Measurements from ENCODE around the gene ZFP3. TPM values are rescaled to one million over a fixed set of nuclear protein-coding genes. Genes with fewer than 3 reads are reported as not detected.

Gene ZFP3
- polyA plus RNA-seq, 1 of the 3 experiments (the other 2 are of a cell fraction), result 1.5 TPM

GRCh38 chr17:5034063-5034462 is 44.2 kb upstream of the ZFP3 start:
- no peaks in the 10 kb centered on the region for H3K9me2 ChIP-seq
- H3K4me1 ChIP-seq (ENCODE audit: control insufficient read depth in 1 of 2, insufficient read depth in 2 of 2, low read depth in 1 of 2, low read length in 1 of 2), result peaks cover 0 to 2% of the 10 kb centered on the region in 2 experiments; a peak in 1 of 4 replicates
- no peaks in the 10 kb centered on the region for H3K36me3 ChIP-seq (replicated peaks in 1 of 2; ENCODE audit: control insufficient read depth in 1 of 2, insufficient read depth in 2 of 2, low read length in 1 of 2)
- POLR2A ChIA-PET, result no interaction called here
- H3K9ac ChIP-seq, result no peak overlapping the region
- H3K4me3 ChIP-seq (ENCODE audit: low read depth in 2 of 2, low read length in 1 of 2), result no peak overlapping the region
- DNase-seq, result no peak
- WGBS (ENCODE audit: low lambda C conversion rate), result 92% methylated on average over 2 of the region's 5 CpGs
- no peaks in the 10 kb centered on the region for H4K20me1 ChIP-seq (ENCODE audit: insufficient read depth)
- H3K27ac ChIP-seq (ENCODE audit: low read depth in 2 of 2, low read length in 1 of 2), result no peak overlapping the region
- H3K79me2 ChIP-seq (ENCODE audit: insufficient read depth), result no peaks in the 10 kb centered on the region
- no peak overlapping the region for H2AFZ ChIP-seq (ENCODE audit: low read depth)
- no peak overlapping the region for H3K4me2 ChIP-seq
- no peaks in the 10 kb centered on the region for H3K9me3 ChIP-seq
- no peak for TF ChIP-seq NRF1 (IDR thresholded peaks at IDR 0.05; ENCODE audit: low read depth, low read length)
- TF ChIP-seq SMC3 (IDR thresholded peaks at IDR 0.05; ENCODE audit: low read depth, low read length), result no peak
- TF ChIP-seq RFX5 (IDR thresholded peaks at IDR 0.05; ENCODE audit: low read length), result no peak
- TF ChIP-seq, protein P1, sequence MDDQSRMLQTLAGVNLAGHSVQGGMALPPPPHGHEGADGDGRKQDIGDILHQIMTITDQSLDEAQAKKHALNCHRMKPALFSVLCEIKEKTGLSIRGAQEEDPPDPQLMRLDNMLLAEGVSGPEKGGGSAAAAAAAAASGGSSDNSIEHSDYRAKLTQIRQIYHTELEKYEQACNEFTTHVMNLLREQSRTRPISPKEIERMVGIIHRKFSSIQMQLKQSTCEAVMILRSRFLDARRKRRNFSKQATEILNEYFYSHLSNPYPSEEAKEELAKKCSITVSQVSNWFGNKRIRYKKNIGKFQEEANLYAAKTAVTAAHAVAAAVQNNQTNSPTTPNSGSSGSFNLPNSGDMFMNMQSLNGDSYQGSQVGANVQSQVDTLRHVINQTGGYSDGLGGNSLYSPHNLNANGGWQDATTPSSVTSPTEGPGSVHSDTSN (IDR thresholded peaks at IDR 0.05), result no peak
- no peak for TF ChIP-seq MEF2A (IDR thresholded peaks at IDR 0.05; ENCODE audit: borderline replicate concordance, low read depth)
- TF ChIP-seq FOXM1 (IDR thresholded peaks at IDR 0.05; ENCODE audit: low read depth), result no peak
- no peak for TF ChIP-seq RCOR1 (IDR thresholded peaks at IDR 0.05; ENCODE audit: low read length)
- no peak for TF ChIP-seq FOSL2 (IDR thresholded peaks at IDR 0.05; ENCODE audit: borderline replicate concordance, low read depth)
- TF ChIP-seq, protein P2, sequence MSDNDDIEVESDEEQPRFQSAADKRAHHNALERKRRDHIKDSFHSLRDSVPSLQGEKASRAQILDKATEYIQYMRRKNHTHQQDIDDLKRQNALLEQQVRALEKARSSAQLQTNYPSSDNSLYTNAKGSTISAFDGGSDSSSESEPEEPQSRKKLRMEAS (IDR thresholded peaks at IDR 0.05; ENCODE audit: low read depth), result no peak
- TF ChIP-seq NFIC (IDR thresholded peaks at IDR 0.05; ENCODE audit: borderline replicate concordance), result no peak
- TF ChIP-seq TEAD4 (IDR thresholded peaks at IDR 0.05; ENCODE audit: borderline replicate concordance, insufficient read depth), result no peak
- no peak for TF ChIP-seq TCF12 (IDR thresholded peaks at IDR 0.05)
- TF ChIP-seq RXRA (IDR thresholded peaks at IDR 0.05; ENCODE audit: borderline replicate concordance, low read depth), result no peak
- no peak for TF ChIP-seq YY1 (IDR thresholded peaks at IDR 0.05; ENCODE audit: low read depth)
- TF ChIP-seq GATA2 (CRISPR knock-in tag; IDR thresholded peaks at IDR 0.05), result no peak
- no peak for TF ChIP-seq RAD21 (IDR thresholded peaks at IDR 0.05; ENCODE audit: low read length)
- H3K27me3 ChIP-seq (ENCODE audit: insufficient read depth), result no peaks in the 10 kb centered on the region
- H3F3A ChIP-seq (replicated peaks; ENCODE audit: insufficient read depth), result no peaks in the 10 kb centered on the region
- CTCF ChIA-PET, result interaction anchor here (0.6 to 5.6 kb wide), 5 partner anchors 12 to 131 kb away, joined by 3 to 39 read pairs (median 3); partner anchors contain the start of gene CHRNE

DNA sequence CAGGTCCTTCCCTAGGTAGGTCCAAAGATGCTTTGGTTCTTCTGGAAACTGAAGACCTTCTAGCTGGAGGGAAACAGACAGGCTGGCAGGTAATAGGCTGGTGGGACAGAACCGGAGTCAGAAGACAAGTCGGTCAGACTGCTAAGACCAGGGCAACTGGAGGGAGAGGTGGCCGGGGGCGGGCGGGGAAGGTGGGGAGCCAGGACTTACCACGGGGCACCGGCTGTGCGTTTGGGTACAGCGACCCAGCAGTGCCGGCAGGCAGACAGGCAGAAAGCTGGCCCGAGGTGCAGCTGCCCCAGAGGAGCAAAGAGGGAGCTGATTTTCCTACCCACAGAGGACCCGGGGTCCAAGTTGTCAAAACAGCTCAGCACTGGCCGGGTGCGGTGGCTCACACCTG is 43.6 kb upstream of the ZFP3 start:
- H3F3A ChIP-seq (replicated peaks; ENCODE audit: insufficient read depth), result no peaks in the 10 kb centered on the region
- no peaks in the 10 kb centered on the region for H3K27me3 ChIP-seq (ENCODE audit: insufficient read depth)
- H3K4me1 ChIP-seq (ENCODE audit: control insufficient read depth in 1 of 2, insufficient read depth in 2 of 2, low read depth in 1 of 2, low read length in 1 of 2), result peaks cover 0 to 2% of the 10 kb centered on the region in 2 experiments; a peak in 1 of 4 replicates
- no peak overlapping the region for H3K27ac ChIP-seq (ENCODE audit: low read depth in 2 of 2, low read length in 1 of 2)
- no peaks in the 10 kb centered on the region for H3K9me2 ChIP-seq
- H3K9ac ChIP-seq, result no peak overlapping the region
- no peaks in the 10 kb centered on the region for H3K36me3 ChIP-seq (replicated peaks in 1 of 2; ENCODE audit: control insufficient read depth in 1 of 2, insufficient read depth in 2 of 2, low read length in 1 of 2)
- no peaks in the 10 kb centered on the region for H3K9me3 ChIP-seq
- WGBS (ENCODE audit: low lambda C conversion rate), result 93% methylated on average over 10 of the region's 14 CpGs
- H3K4me2 ChIP-seq, result no peak overlapping the region
- DNase-seq, result no peak
- no peaks in the 10 kb centered on the region for H4K20me1 ChIP-seq (ENCODE audit: insufficient read depth)
- no peak overlapping the region for H3K4me3 ChIP-seq (ENCODE audit: low read depth in 2 of 2, low read length in 1 of 2)
- CTCF ChIA-PET, result interaction anchor here (0.9 to 5.6 kb wide), 8 partner anchors 28 to 131 kb away, joined by 3 to 39 read pairs (median 3); partner anchors contain the start of gene CHRNE
- POLR2A ChIA-PET, result interaction anchor here (0.6 kb wide), 1 partner anchor 54 kb away, joined by 3 read pairs; no protein-coding TSS in a partner anchor
- no peaks in the 10 kb centered on the region for H3K79me2 ChIP-seq (ENCODE audit: insufficient read depth)
- no peak overlapping the region for H2AFZ ChIP-seq (ENCODE audit: low read depth)
- TF ChIP-seq MEF2A (IDR thresholded peaks at IDR 0.05; ENCODE audit: borderline replicate concordance, low read depth), result no peak
- TF ChIP-seq, protein P3, sequence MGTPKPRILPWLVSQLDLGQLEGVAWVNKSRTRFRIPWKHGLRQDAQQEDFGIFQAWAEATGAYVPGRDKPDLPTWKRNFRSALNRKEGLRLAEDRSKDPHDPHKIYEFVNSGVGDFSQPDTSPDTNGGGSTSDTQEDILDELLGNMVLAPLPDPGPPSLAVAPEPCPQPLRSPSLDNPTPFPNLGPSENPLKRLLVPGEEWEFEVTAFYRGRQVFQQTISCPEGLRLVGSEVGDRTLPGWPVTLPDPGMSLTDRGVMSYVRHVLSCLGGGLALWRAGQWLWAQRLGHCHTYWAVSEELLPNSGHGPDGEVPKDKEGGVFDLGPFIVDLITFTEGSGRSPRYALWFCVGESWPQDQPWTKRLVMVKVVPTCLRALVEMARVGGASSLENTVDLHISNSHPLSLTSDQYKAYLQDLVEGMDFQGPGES (IDR thresholded peaks at IDR 0.05; ENCODE audit: low read depth, low read length), result no peak
- no peak for TF ChIP-seq FOXM1 (IDR thresholded peaks at IDR 0.05; ENCODE audit: low read depth)
- no peak for TF ChIP-seq ELF1 (IDR thresholded peaks at IDR 0.05)
- no peak for TF ChIP-seq FOXJ3 (CRISPR knock-in tag; IDR thresholded peaks at IDR 0.05)
- TF ChIP-seq SIN3A (IDR thresholded peaks at IDR 0.05; ENCODE audit: borderline replicate concordance, low read depth, low read length), result no peak
- no peak for TF ChIP-seq TAF1 (IDR thresholded peaks at IDR 0.05; ENCODE audit: borderline replicate concordance, low read depth, low read length)
- no peak for TF ChIP-seq ZBTB33 (IDR thresholded peaks at IDR 0.05; ENCODE audit: borderline replicate concordance, low read depth)
- no peak for TF ChIP-seq TCF12 (IDR thresholded peaks at IDR 0.05)
- TF ChIP-seq RXRA (IDR thresholded peaks at IDR 0.05; ENCODE audit: borderline replicate concordance, low read depth), result no peak
- no peak for TF ChIP-seq RFX5 (IDR thresholded peaks at IDR 0.05; ENCODE audit: low read length)
